ENCODE measurements around the gene PINK1. TPM values are rescaled to one million over a fixed set of nuclear protein-coding genes. Genes with fewer than 3 reads are reported as not detected.

The PINK1 gene
- polyA plus RNA-seq, 1 donor from 2014 or later = 73.4 TPM

DNA sequence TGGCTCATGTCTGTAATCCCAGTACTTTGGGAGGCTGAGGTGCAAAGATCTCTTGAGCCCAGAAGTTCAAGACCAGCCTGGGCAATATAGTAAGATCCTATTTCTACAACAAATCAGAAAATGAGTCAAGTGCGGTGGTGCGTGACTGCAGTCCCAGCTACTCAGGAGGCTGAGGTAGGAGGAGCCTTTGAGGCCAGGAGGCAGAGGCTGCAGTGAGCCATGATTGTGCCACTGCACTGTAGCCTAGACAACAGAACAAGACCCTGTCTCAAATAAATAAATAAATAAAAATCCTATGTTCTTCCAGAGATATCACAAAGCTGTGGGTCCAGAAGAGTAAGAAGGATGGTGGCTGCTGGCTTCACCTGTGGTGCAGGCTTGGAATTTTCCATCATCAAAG lies 22.3 kb upstream of the PINK1 start:
- no peaks in the 10 kb centered on the region for H3K36me3 ChIP-seq (ENCODE audit: insufficient read depth, low read length)

DNA sequence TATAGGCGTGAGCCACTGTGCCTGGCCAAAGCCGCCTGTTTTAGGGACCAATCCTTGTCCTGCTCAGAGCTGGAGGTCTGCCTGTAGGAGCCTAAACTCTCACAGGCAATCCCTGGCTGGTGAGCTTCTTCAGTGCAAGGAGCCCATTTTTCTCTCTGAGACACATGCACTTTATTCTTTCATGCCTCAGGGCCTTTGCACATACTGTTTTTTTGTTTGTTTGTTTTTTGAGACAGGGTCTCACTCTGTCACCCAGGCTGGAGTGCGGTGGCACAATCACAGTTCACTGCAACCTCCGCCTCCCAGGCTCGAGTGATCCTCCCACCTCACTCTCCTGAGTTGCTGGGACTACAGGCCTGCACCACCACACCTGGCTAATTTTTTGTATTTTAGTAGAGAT lies 21.6 kb upstream of the PINK1 start:
- Histone ChIP-seq H3K36me3 (ENCODE audit: insufficient read depth, low read length) (no peaks in the 10 kb centered on the region), H3K9ac (ENCODE audit: low read length) (no peak overlapping the region), H3F3A (ENCODE audit: insufficient read depth, low read length, poor library complexity, severe bottlenecking) (no peaks in the 10 kb centered on the region), H3K27ac (ENCODE audit: low read length) (no peak overlapping the region), H4K20me1 (ENCODE audit: insufficient read depth) (no peaks in the 10 kb centered on the region), H3K4me2 (ENCODE audit: low read length) (no peak overlapping the region), H3K4me3 (ENCODE audit: low read length) (no peak overlapping the region), H2AFZ (ENCODE audit: low read depth, low read length) (no peak overlapping the region), H3K27me3 (ENCODE audit: insufficient read depth, low read depth, low read length) (no peaks in the 10 kb centered on the region), H3K79me2 (replicated peaks; ENCODE audit: insufficient read depth, low read length) (no peaks in the 10 kb centered on the region), H3K9me3 (ENCODE audit: low read length) (no peaks in the 10 kb centered on the region), H3K9me2 (ENCODE audit: insufficient read depth, low read length) (no peaks in the 10 kb centered on the region)
- TF ChIP-seq POLR2AphosphoS5 (IDR thresholded peaks at IDR 0.05) (no peak), EP300 (conservative IDR thresholded peaks at IDR 0.05; ENCODE audit: poor library complexity, severe bottlenecking) (no peak), TAF1 (IDR thresholded peaks at IDR 0.05; ENCODE audit: low read depth) (no peak), RAD21 (conservative IDR thresholded peaks at IDR 0.05) (no peak), MXI1 (conservative IDR thresholded peaks at IDR 0.05; ENCODE audit: poor library complexity, severe bottlenecking) (no peak), SMC3 (conservative IDR thresholded peaks at IDR 0.05; ENCODE audit: poor library complexity) (no peak), EZH2 (IDR thresholded peaks at IDR 0.05; ENCODE audit: borderline replicate concordance, insufficient read depth, low read length, poor library complexity, severe bottlenecking) (no peak)
- TF ChIP-seq, protein P1, sequence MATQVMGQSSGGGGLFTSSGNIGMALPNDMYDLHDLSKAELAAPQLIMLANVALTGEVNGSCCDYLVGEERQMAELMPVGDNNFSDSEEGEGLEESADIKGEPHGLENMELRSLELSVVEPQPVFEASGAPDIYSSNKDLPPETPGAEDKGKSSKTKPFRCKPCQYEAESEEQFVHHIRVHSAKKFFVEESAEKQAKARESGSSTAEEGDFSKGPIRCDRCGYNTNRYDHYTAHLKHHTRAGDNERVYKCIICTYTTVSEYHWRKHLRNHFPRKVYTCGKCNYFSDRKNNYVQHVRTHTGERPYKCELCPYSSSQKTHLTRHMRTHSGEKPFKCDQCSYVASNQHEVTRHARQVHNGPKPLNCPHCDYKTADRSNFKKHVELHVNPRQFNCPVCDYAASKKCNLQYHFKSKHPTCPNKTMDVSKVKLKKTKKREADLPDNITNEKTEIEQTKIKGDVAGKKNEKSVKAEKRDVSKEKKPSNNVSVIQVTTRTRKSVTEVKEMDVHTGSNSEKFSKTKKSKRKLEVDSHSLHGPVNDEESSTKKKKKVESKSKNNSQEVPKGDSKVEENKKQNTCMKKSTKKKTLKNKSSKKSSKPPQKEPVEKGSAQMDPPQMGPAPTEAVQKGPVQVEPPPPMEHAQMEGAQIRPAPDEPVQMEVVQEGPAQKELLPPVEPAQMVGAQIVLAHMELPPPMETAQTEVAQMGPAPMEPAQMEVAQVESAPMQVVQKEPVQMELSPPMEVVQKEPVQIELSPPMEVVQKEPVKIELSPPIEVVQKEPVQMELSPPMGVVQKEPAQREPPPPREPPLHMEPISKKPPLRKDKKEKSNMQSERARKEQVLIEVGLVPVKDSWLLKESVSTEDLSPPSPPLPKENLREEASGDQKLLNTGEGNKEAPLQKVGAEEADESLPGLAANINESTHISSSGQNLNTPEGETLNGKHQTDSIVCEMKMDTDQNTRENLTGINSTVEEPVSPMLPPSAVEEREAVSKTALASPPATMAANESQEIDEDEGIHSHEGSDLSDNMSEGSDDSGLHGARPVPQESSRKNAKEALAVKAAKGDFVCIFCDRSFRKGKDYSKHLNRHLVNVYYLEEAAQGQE (IDR thresholded peaks at IDR 0.05; ENCODE audit: borderline replicate concordance) = no peak
- TF ChIP-seq, protein P2, sequence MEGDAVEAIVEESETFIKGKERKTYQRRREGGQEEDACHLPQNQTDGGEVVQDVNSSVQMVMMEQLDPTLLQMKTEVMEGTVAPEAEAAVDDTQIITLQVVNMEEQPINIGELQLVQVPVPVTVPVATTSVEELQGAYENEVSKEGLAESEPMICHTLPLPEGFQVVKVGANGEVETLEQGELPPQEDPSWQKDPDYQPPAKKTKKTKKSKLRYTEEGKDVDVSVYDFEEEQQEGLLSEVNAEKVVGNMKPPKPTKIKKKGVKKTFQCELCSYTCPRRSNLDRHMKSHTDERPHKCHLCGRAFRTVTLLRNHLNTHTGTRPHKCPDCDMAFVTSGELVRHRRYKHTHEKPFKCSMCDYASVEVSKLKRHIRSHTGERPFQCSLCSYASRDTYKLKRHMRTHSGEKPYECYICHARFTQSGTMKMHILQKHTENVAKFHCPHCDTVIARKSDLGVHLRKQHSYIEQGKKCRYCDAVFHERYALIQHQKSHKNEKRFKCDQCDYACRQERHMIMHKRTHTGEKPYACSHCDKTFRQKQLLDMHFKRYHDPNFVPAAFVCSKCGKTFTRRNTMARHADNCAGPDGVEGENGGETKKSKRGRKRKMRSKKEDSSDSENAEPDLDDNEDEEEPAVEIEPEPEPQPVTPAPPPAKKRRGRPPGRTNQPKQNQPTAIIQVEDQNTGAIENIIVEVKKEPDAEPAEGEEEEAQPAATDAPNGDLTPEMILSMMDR (IDR thresholded peaks at IDR 0.05; ENCODE audit: poor library complexity, severe bottlenecking) = no peak

More for the DNA sequence above, 22.3 kb upstream of the PINK1 start:
- H4K20me1 ChIP-seq (ENCODE audit: insufficient read depth) = no peaks in the 10 kb centered on the region
- no peak overlapping the region for H3K4me3 ChIP-seq (ENCODE audit: low read length)
- no peak overlapping the region for H2AFZ ChIP-seq (ENCODE audit: low read depth, low read length)
- TF ChIP-seq, protein P1 (IDR thresholded peaks at IDR 0.05; ENCODE audit: borderline replicate concordance) = no peak
- no peaks in the 10 kb centered on the region for H3K27me3 ChIP-seq (ENCODE audit: insufficient read depth, low read depth, low read length)
- H3K9me2 ChIP-seq (ENCODE audit: insufficient read depth, low read length) = no peaks in the 10 kb centered on the region
- H3K9ac ChIP-seq (ENCODE audit: low read length) = no peak overlapping the region
- H3K79me2 ChIP-seq (replicated peaks; ENCODE audit: insufficient read depth, low read length) = no peaks in the 10 kb centered on the region
- H3K27ac ChIP-seq (ENCODE audit: low read length) = no peak overlapping the region
- no peaks in the 10 kb centered on the region for H3F3A ChIP-seq (ENCODE audit: insufficient read depth, low read length, poor library complexity, severe bottlenecking)
- no peaks in the 10 kb centered on the region for H3K9me3 ChIP-seq (ENCODE audit: low read length)
- no peak overlapping the region for H3K4me2 ChIP-seq (ENCODE audit: low read length)

Measured in neural cell (in vitro differentiated cells).